OCI-LY7 (cell line): Measurements from ENCODE around the gene ARID5B.

Source experiments
- EZH2phosphoT487 ChIP-seq: fragments of 200-600 bp; sonication (generic); IDR thresholded peaks from 2 replicates; pipeline ENCODE4 v1.6.1; 2018; ENCODE audit warnings: low read depth, borderline replicate concordance, mild to moderate bottlenecking, mixed run types, antibody characterized with exemption, low read length, moderate library complexity, mixed read lengths
- TF ChIP-seq, protein P1 (sequence below): fragments of 200-600 bp; sonication (generic); conservative IDR thresholded peaks from 2 replicates; pipeline ENCODE4 v1.5.1; 2014; ENCODE audit warnings: mild to moderate bottlenecking, antibody characterized with exemption, low read length, moderate library complexity, mixed read lengths

DNA sequence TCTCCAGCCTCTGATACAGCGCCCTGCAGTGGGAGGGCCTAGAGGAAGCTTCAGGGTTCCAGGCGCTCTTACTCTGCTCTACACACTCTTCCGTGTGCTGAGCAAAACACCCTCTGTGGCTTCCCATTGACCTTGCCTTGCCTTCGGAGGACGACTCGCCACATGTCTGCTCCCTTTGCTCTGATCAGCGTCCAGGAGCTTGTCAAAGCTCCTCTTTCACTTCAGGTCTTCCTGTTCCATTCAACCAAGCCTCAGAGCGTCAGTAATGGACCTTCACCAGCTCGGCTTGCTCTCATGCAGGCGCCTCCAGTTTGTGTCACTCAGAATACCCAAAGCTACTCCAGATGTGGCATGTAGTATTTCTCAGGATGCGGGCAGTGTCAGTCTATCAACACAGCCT lies 173.9 kb downstream of the ARID5B start:
- TF ChIP-seq, protein P1, sequence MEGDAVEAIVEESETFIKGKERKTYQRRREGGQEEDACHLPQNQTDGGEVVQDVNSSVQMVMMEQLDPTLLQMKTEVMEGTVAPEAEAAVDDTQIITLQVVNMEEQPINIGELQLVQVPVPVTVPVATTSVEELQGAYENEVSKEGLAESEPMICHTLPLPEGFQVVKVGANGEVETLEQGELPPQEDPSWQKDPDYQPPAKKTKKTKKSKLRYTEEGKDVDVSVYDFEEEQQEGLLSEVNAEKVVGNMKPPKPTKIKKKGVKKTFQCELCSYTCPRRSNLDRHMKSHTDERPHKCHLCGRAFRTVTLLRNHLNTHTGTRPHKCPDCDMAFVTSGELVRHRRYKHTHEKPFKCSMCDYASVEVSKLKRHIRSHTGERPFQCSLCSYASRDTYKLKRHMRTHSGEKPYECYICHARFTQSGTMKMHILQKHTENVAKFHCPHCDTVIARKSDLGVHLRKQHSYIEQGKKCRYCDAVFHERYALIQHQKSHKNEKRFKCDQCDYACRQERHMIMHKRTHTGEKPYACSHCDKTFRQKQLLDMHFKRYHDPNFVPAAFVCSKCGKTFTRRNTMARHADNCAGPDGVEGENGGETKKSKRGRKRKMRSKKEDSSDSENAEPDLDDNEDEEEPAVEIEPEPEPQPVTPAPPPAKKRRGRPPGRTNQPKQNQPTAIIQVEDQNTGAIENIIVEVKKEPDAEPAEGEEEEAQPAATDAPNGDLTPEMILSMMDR = no peak
- TF ChIP-seq EZH2phosphoT487 = no peak
